Smooth muscle cell (in vitro differentiated cells): ENCODE results near the gene PTPRD. TPM values are rescaled to one million over a fixed set of nuclear protein-coding genes. Genes with fewer than 3 reads are reported as not detected.

ENCODE experiments used
- DNase-seq: peaks from one replicate; lab custom pipeline; 2025; ENCODE audit not compliant: unreplicated experiment; lab: John Stamatoyannopoulos, UW
- H2AFZ ChIP-seq: fragments of 200-600 bp; sonication (generic); 2 replicates; pipeline ENCODE4 v1.6.0; 2016; ENCODE audit warnings: antibody characterized with exemption, low read depth, mild to moderate bottlenecking
- H3F3A ChIP-seq: fragments of 200-600 bp; sonication (generic); 2 replicates; pipeline ENCODE4 v1.6.0; 2017; ENCODE audit warnings: antibody characterized with exemption, low read depth
- H3K27ac ChIP-seq: fragments of 200-600 bp; sonication (generic); 2 replicates; pipeline ENCODE4 v1.5.1; 2016; ENCODE audit warnings: low read depth, mild to moderate bottlenecking
- H3K27me3 ChIP-seq: fragments of 200-600 bp; sonication (generic); 2 replicates; pipeline ENCODE4 v1.6.1; 2016; ENCODE audit warnings: low read depth, mild to moderate bottlenecking
- H3K36me3 ChIP-seq: fragments of 200-600 bp; sonication (generic); 2 replicates; pipeline ENCODE4 v1.5.1; 2016; ENCODE audit warnings: low read depth
- H3K4me1 ChIP-seq: fragments of 200-600 bp; sonication (generic); 2 replicates; pipeline ENCODE4 v1.5.1; 2016; ENCODE audit warnings: low read depth
- H3K4me2 ChIP-seq: fragments of 200-600 bp; sonication (generic); 2 replicates; pipeline ENCODE4 v1.6.0; 2016; ENCODE audit warnings: mild to moderate bottlenecking
- H3K4me3 ChIP-seq: fragments of 200-600 bp; sonication (generic); 2 replicates; pipeline ENCODE4 v1.5.1; 2016; ENCODE audit warnings: mild to moderate bottlenecking
- H3K79me2 ChIP-seq: fragments of 200-600 bp; sonication (generic); 2 replicates; pipeline ENCODE4 v1.6.0; 2016; ENCODE audit warnings: low read depth, mild to moderate bottlenecking
- H3K9ac ChIP-seq: fragments of 200-600 bp; sonication (generic); 2 replicates; pipeline ENCODE4 v1.6.0; 2016; ENCODE audit warnings: low read depth
- H3K9me3 ChIP-seq: fragments of 200-600 bp; sonication (generic); replicated peaks from 2 replicates; pipeline ENCODE4 v1.5.1; 2016; ENCODE audit warnings: low read depth
- H4K20me1 ChIP-seq: fragments of 200-600 bp; sonication (generic); 2 replicates; pipeline ENCODE4 v1.6.0; 2016; ENCODE audit warnings: low read depth
- WGBS: methylation state at CpG from one replicate; pipeline ENCODE4 v1.1.7; 2016; ENCODE audit warnings: low lambda C conversion rate; 5-methylcytosine and 5-hydroxymethylcytosine counted together
- polyA plus RNA-seq: library from polyadenylated mRNA; unstranded; fragments of >200 nt; fragmentation: Nextera tagmentation; extraction: Ambion mirVana; gene quantifications from 2 replicates; pipeline ENCODE4 v1.2.1, GENCODE V29; 2016
- total RNA-seq: library from RNA; depleted of rRNA; stranded (reverse); fragments of >200 nt; gene quantifications from 2 replicates; pipeline ENCODE4 v1.2.3, GENCODE V29; 2014
- TF ChIP-seq, protein P1 (sequence below): fragments of 200-600 bp; sonication (generic); IDR thresholded peaks from 2 replicates; pipeline ENCODE4 v1.5.1; 2017; ENCODE audit warnings: borderline replicate concordance, mild to moderate bottlenecking, antibody characterized with exemption; ENCODE audit not compliant: insufficient read depth, poor library complexity, severe bottlenecking

PTPRD gene
- total and polyA plus RNA-seq, 2 experiments from 2014 or later: 6.5 to 61.0 TPM

DNA sequence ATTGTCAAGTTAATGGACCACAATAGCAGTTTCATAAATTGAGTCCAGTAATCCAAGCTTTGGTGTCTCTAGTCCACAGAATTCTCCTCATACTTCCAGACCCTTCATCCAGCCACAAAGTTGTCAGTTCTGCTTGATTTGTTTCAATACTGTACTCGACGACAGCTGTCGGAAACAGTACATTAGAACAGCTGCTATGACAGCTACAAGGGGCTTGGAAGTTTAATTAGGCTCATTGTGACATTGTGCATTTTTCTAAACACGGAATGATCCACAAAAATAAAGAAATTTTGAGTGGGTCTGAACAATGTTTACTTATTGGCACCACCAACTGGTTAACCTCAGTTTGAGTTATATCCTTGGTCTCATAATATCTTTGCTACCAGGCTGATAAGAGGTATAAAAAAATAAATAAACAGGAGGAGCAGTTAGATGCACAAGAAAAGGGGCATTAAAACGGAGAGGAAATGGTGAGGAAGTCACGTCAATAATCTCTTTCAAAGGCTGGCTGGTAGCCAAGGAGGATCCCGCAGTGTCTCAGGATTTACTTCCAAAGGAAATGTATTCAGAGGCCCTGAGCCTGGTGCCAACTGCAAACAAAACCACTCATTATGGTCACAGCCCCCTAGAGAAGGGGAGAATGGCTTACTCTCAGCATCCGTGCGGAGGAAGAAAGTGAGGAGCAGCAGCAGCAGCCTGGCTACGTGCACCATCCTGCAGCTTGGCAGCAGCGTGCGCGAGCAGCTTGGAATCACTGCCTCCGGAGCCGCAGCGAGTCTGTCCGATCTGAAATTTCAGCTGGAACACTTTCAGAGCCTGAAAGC lies 1879.5 kb downstream of the PTPRD start:
- peak overlapping the region; percentile 53 for H3K27ac ChIP-seq
- no peaks in the 10 kb centered on the region for H3K79me2 ChIP-seq
- no peaks in the 10 kb centered on the region for H3K9me3 ChIP-seq
- H2AFZ ChIP-seq: peak overlapping the region; percentile 54
- no peaks in the 10 kb centered on the region for H3K27me3 ChIP-seq
- H3K4me2 ChIP-seq: peak overlapping the region; percentile 76
- DNase-seq: no peak
- H3K4me1 ChIP-seq: peaks cover 48% of the 10 kb centered on the region
- no peak overlapping the region for H3K9ac ChIP-seq
- no peaks in the 10 kb centered on the region for H3K36me3 ChIP-seq
- TF ChIP-seq, protein P1, sequence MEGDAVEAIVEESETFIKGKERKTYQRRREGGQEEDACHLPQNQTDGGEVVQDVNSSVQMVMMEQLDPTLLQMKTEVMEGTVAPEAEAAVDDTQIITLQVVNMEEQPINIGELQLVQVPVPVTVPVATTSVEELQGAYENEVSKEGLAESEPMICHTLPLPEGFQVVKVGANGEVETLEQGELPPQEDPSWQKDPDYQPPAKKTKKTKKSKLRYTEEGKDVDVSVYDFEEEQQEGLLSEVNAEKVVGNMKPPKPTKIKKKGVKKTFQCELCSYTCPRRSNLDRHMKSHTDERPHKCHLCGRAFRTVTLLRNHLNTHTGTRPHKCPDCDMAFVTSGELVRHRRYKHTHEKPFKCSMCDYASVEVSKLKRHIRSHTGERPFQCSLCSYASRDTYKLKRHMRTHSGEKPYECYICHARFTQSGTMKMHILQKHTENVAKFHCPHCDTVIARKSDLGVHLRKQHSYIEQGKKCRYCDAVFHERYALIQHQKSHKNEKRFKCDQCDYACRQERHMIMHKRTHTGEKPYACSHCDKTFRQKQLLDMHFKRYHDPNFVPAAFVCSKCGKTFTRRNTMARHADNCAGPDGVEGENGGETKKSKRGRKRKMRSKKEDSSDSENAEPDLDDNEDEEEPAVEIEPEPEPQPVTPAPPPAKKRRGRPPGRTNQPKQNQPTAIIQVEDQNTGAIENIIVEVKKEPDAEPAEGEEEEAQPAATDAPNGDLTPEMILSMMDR: no peak
- 43% methylated on average over 17 of the region's 17 CpGs for WGBS
- no peak overlapping the region for H3K4me3 ChIP-seq
- no peaks in the 10 kb centered on the region for H4K20me1 ChIP-seq
- peaks cover 5% of the 10 kb centered on the region for H3F3A ChIP-seq

DNA sequence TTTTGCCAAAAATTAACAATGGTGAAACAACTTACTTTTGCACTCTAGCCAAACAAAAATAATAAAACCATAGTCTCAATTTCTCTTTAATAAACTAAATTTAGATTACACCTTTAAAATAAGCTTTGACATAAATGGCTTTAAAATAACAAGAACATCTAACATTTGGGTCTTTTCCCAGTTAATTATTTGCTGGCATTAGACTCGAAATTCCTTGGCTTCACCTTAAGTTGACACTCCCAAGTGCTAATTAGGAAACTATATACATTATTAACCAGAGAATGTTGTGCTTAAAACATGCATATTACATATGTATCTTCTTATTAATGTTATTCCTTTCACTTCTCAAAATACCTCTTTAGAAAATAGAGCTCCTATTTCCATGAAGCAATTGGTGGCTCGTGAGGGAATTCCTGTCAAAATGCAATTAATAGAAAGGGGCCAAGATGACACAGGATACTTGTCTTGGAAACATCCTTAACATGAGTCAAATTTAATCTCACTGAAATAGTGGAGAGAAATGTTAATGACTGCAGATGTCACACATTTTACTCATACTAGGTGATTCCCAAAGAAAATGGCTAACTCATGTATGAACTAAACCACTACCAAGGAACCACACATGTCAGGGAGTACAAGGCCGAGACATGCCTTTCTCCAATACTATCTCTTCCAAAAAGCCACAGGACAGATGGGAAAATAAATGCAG lies 1880.3 kb downstream of the PTPRD start:
- H3K9ac ChIP-seq: no peak overlapping the region
- WGBS: 83% methylated on average over 3 of the region's 3 CpGs
- H2AFZ ChIP-seq: no peak overlapping the region
- no peak overlapping the region for H3K4me2 ChIP-seq
- peak overlapping the region; percentile 53 for H3K27ac ChIP-seq
- H3K4me3 ChIP-seq: no peak overlapping the region
- H3K27me3 ChIP-seq: no peaks in the 10 kb centered on the region
- no peaks in the 10 kb centered on the region for H3K36me3 ChIP-seq
- TF ChIP-seq, protein P1: no peak
- H3K9me3 ChIP-seq: no peaks in the 10 kb centered on the region
- no peaks in the 10 kb centered on the region for H4K20me1 ChIP-seq
- H3F3A ChIP-seq: peaks cover 5% of the 10 kb centered on the region
- DNase-seq: no peak
- peaks cover 48% of the 10 kb centered on the region for H3K4me1 ChIP-seq
- no peaks in the 10 kb centered on the region for H3K79me2 ChIP-seq

DNA sequence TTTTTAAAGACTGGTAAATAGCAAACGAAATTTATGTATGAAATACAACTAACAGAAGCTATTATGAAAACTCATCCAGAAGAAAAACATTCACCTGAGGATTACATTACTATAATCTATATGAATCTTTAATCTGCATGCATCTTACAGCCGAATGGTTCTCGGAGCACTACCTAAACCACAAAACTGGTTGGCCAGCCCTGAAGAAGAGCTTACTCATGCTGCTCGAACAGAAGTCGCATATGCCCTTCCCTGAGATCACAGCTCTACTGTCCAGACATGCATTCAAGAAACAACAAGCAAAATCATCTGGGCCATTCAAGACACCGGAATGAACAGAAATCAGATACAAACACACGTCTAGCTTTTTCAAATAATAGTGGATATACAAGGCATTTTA lies 1882.2 kb downstream of the PTPRD start:
- H3K4me3 ChIP-seq: no peak overlapping the region
- no peaks in the 10 kb centered on the region for H3K9me3 ChIP-seq
- H3F3A ChIP-seq: peaks cover 5% of the 10 kb centered on the region
- no peaks in the 10 kb centered on the region for H3K79me2 ChIP-seq
- WGBS: 24% methylated on average over 7 of the region's 7 CpGs
- H3K9ac ChIP-seq: no peak overlapping the region
- no peak for DNase-seq
- H3K4me2 ChIP-seq: peak overlapping the region; percentile 28
- H3K36me3 ChIP-seq: no peaks in the 10 kb centered on the region
- H3K27ac ChIP-seq: peak overlapping the region; percentile 54
- no peaks in the 10 kb centered on the region for H3K27me3 ChIP-seq
- no peak overlapping the region for H2AFZ ChIP-seq
- TF ChIP-seq, protein P1: no peak
- H3K4me1 ChIP-seq: peaks cover 54% of the 10 kb centered on the region
- H4K20me1 ChIP-seq: no peaks in the 10 kb centered on the region
